Measurements from ENCODE around the gene TEX48.

Gene TEX48

DNA sequence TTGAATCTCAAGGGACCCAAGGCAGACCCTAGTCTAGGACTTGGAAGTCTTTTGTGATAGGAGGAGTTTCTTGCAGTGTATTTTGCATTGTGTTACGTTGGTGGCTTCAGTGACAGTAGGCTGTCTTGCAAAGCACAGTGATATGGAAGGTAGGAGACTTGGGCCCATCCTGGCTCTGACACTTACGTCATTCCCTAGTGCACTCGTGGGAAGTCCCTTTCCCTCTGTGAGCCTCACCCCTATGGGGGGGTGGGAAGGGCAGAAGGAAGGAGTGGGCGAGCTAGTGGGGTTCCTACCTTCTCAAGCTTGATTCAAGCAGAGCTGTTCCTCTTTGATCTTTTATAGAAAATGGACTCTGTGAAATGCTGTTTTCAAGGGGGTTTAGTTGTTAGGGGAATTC, 15.1 kb downstream of the TEX48 start:
- DNase-seq = no peak

DNA sequence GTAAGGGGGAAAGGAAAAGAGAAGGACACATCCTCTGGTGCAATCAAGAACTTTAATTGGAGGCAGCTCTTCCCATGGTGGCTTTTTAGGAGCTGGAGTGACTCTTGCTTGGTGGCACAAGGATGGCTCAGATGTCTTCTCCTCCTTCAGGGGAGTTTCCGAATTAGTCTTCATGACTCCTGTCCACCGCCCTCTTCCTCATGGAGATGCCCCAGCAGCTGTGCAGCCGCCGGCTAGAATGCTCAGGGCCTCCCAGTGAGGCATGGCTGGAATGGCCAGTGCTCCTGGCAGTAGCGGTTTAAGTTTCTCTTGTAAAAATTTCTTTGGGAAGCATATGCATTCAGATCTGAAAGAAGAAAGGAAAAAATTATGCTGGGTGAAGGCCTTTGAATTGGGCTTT, 15.6 kb downstream of the TEX48 start:
- no peak for DNase-seq

DNA sequence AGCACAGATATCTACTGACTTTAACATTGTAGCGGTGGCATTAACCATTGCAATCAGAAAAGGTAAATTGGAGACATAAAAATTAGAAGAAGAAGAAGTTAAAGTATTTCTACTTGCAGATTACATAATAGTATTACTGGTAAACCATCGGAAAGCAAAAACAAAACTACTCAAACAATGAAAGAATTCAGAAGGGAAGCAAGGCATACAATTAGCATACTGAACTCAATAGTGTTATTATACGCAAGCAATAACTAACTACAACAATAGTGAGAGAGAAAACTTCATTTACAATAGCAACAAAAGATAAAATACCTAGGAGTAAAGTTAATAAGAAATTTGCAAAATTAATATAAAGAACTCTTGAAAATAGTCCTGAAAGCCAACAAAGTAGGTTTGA, 17.8 kb downstream of the TEX48 start:
- no peak for DNase-seq

DNA sequence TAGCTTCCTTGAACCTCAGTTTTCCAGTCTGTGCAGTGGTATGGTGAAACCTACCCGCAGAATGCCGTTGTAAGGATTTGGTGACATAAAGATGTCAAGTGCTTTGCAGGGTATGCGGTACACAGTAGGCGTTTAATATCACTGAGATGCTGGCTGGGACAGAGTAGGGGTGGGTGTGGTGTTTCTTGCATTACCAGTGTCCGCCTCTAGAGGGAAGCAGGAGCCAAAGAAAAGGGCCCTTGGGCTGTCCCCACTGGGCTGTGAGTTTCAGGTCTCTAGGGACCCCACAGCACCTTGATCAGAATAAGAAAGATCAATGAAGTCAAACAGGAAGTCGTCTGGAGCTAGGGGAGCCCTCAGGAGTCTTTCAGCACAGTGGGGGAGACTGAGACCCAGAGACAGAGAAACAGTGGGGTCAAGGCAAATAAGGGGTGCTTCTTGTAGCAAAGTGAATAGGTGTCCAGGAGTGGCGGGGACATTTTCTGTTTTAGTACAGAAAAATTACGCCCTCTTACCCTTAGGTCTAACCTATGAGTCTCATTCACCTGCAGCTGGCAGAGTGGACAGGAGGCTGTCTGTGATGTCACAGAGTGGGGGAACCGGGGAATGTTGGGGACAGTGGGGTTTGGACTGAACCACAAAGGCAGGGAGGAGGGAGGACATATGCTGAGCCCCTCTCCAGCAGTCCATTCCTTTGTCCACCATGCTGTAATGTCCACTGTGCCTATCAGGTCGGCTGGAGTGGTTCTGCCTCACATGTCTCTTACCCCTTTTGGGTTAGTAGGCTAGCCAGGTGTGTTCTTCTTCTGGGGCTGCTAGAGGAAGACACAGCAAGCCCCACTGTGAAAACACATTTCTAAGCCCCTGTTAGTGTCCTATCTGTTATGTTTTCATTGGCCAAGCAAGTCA, 19.7 kb downstream of the TEX48 start:
- DNase-seq = peak; percentile 37

DNA sequence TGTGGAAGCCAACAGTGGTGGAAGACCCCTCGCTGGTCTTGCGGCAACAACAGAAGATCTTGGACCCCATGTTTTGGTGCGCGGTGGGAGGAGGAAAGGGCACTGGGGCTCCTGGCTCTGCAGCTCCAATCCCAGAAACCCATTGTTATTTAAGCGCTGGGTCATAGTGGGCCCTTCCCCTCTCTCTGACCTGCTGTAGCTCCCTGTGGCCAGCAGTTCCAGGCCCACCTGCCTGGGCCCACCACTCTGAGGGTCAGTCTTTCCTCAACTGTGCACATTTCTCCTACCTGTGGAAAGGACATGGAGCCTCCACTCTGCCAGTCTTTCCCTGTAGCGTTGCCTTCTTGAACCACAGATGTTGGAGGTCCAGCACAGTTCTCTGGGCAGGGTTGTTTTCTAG, 24.3 kb downstream of the TEX48 start, which contains the start of gene TEX53:
TSS of gene TEX53 (minus strand) at position 101 of the 400 bp plus-strand sequence. CDS start at position 70, 31 bp downstream.
- no peak for DNase-seq

DNA sequence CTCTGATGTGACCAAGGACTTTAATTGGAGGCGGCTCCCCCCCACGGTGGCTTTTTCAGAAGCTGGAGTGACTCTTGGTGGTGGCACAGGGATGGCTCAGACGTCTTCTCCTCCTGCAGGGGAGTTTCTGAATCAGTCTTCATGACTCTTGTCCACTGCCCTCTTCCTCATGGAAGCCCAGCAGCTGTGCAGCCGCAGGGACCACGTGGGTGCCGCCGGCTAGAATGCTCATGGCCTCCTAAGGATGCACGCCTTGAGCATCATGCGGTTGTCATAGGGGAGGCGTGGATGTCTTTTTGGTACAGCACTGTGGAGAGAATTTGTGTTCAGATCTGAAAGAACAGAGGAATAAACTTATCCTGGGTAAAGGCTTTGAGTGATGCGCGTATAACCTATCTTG, 25.7 kb downstream of the TEX48 start:
- no peak for DNase-seq

DNA sequence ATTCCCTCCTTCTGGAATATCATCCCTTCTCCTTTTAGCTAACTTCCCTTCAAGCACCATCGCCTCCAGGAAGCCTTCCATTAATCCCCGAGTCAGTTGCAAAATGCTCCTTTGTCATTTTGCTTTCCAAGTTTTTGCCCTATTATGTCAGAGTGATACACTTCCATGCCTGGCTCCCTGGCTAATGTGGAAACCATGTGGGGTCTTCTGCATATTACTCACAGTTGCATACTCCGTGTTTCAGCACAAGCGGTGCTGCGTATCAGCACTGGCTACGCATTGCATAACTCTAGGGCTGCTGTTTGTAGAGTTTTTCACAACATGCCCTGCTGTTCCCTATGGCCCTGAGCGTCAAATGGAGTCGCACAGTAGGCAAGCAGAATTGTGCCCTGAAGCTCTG, 26.3 kb downstream of the TEX48 start:
- peak; percentile 89 for DNase-seq

DNA sequence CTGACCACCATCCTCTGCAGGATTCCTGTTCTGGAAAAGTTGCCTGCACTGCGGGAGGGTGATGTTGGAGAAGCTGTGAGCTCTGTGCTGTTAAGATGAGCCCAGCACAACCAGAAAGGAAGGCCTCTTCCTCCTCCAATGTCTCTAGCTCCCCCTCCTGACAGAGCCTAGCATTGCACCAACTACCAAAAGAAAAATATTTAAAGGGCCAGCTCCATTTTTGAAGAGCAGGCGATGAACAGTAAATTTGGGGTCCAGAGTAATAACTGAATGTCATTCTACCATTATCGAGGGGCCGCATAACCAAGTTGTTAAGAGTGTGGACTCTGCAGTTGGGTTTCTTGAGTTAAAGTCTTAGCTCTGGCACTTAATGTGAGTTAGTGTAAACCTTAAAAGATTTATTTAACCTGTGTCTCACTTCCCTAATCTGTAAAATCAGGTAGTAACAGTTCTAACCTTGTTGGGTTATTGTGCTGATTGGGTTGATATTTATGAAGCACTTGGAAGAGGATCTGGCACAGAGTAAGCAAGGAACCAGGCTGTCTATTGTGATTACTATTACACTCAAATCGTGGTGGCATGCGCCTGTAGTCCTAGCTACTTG, 28.3 kb downstream of the TEX48 start:
- DNase-seq = peak; percentile 75

DNA sequence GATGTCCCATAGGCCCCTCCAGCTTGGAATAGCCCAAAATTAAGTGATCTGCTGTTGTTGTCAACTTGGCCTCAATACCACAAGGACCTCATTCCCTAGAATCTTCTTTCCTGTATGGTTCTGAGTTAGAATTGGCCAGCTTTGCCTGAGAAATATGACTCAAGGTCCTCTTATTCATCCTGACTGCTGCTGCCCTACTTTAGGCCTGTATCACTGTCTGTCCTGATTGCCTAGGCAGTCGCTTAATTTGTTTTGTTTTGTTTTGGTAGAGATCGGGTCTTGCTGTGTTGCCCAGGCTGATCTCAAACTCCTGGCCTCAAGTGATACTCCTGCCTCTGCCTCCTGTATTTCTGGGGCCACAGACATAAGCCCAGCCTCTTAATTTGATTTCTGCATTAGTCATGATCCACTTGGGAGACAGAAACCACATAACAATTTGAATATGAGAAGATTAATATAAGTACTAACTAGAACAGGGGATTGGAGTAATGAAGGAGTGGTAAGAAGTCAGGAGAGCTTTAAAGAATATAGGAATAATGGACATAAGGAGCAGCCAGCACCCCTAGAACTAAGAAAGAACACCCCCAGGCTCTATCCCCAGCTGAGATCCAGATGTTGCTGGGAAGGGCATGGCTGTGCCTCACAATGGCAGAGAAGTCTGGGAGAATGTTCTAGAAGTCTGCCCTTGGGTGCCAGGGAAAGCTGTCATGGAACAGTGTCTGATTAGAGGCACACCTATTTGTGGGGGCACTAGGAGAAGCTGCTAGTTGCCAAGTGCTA, 29.0 kb downstream of the TEX48 start:
- peak; percentile 36 for DNase-seq

DNA sequence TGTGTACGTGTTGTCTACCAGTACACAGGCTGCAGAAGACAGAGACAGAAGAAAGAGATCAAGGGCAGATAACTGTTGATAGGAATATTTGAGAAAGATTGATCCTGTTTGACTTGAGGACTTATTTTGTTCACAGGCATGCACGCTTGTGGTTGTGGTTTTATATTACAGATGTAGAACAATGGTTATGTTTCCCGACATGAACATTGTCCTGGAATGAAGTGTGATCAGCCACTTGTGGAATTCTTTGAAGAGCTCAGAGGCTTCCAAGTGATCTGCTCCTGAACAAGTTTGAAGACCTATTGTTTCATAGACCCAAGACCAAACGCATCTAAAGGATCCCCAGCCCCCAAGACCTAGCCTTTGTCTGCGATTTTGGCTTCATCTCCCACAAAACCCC, 38.1 kb downstream of the TEX48 start:
- peak; percentile 73 for DNase-seq

DNA sequence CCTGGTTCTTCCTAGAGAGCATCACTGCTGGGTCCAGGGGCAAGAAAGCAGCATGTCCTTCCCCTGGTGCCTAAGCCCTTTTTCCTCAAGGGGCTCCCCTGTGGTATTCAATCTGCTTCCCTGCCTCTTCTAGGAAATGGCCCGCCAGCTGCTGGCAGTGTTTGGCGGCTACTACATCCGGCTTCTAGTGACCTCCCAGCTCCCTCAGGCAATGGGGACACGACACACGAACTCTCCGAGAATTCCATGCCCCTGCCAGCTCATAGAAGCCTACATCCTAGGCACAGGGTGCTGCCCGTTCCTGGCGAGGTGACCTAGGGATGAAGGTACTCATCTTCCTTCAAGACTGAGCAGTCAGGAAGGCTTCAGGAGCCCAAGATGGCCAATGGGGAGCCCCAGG, 39.0 kb downstream of the TEX48 start:
- no peak for DNase-seq

DNA sequence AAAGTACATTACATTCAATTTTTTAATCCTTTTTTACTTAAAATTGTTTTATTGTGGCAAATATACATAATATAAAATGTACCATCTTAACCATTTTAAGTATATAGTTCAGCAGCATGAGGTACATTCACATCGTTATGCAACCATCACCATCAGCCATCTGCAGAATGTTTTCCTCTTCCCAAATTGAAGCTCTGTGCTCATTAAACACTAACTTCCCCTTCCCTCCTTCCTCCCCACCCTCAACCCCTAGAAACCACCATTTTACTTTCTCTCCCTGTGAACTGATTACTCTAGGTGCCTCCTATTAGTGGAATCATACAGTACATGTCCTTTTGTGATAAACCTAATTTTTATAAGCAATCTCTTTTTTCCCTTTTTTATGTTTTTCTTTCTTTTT, 40.0 kb downstream of the TEX48 start:
- no peak for DNase-seq

DNA sequence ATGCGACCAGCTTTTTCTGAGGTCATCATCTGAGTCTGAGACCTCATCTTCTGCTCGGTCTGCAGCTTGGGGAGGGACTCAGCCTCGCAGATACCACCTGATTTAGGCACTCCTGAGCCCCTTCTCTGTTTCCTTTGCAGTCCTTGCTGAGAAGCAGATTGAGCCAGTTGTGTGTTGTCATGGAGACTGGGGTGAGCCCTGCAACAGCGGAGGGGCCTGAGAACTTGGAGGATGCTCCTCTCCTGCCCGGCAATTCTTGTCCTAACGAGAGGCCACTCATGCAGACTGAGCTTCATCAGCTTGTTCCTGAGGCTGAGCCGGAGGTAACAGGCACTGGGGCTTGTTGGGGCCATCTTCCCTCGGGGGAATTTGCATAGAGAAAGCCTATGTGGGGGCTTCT, 43.6 kb downstream of the TEX48 start:
- DNase-seq = no peak

DNA sequence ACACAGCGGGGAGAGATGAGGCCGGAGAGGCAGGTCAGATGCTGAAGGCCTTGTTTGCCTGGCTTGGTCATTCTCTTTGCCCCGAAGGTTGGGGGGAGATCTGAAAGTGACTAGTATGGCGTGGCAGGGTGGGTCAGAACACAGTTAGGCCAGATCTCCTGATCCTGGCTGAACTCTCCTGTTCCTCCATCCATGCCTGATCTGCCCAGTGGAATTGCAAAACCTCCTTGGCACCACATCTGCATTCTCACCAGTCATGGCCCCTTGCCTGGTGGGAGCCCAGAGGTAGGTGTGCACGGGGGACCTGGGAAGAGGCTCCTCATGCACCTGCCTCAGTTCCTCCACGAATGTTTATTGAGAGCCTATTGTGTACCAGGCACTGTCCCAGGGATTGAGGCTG, 47.6 kb downstream of the TEX48 start:
- DNase-seq = no peak

DNA sequence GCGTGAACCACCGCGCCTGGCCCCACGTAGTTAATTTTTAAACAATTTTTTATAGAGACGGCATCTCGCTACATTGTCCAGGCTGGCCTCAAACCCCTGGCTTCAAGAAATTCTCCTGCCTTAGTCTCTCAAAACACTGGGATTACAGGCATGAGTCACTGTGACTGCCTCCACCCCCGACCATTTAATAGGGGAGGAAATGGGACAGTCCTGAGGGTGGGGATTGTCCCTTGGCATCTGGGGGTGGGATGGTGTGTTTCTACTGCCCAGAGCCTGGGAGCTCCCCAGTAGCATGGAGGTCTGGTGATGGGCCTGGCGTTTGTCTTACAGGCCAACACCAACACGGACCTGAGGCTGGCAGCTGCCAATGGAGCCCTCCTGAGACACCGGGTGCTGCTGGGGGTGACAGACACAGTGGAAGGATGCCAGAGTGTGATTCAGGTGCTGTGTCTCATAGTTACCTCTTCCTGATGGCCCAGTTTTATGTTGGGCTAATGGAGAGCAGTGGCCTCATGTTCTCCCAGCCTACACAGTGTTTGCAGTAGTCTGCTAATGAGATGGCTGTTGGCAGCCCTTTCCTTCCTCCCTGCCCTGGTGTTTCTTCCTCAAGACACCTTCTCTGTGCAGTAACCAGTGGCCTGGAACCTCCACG, 48.4 kb downstream of the TEX48 start:
- no peak for DNase-seq

DNA sequence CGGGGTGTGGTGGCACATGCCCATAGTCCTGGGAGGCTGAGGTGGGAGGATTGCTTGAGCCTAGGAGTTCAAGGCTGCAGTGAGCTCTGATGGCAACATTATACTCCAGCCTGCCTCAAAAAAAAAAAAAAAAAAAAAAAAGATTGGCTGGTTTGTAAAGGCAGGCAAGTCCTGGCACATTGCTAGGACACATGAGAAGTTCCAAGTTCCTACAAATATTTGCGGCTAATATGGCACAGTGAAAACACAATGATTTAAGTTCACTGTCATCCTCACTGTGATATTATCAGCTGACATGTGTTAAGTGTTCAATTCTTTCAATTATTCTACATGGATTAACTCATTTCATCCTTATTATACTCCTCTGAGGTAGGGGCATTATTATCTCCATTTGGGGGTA, 50.8 kb downstream of the TEX48 start:
- no peak for DNase-seq

DNA sequence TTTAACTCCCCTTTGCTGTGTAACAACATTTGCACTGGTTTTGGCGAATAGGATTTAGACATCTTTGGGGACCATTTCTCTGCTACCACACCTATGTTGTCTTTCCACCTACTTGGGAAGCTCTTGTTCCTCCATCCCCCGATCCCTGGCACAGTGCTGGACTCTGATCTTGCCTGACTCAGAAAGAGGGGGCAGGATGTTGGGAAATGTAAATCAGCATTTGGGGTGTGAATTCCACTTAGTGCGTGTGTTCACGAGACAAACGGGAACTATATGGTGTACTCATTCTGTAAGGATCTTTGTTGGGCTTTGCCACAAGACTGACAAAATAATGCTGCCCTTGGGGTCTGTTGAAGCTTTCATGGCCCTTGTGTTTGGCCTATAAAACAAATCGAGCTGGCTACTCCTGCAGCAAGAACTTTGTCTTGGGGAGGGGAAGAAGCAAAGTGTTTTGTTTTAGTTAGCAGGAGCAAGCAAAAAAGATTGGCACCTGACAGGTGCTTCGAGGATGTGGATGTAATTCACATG, 52.4 kb downstream of the TEX48 start:
- DNase-seq = no peak

DNA sequence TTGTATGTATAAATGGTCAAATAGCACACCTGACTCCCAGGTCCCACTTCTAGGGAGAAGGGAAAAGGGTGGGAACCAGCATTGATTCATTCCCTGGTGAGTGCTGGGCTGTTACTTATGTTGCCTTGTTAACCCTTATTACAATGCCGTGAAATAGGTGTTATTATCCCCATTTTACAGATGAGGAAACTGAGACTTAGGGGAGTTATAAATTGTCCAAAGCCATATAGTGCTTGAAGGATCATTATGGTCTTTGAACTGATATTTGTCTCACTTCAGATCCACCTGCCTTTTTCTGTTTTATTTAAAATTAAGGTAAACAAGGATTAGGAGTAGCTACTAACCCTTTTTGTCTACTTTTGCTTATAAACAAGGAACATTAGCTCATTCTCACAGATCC, 54.4 kb downstream of the TEX48 start:
- DNase-seq = no peak

DNA sequence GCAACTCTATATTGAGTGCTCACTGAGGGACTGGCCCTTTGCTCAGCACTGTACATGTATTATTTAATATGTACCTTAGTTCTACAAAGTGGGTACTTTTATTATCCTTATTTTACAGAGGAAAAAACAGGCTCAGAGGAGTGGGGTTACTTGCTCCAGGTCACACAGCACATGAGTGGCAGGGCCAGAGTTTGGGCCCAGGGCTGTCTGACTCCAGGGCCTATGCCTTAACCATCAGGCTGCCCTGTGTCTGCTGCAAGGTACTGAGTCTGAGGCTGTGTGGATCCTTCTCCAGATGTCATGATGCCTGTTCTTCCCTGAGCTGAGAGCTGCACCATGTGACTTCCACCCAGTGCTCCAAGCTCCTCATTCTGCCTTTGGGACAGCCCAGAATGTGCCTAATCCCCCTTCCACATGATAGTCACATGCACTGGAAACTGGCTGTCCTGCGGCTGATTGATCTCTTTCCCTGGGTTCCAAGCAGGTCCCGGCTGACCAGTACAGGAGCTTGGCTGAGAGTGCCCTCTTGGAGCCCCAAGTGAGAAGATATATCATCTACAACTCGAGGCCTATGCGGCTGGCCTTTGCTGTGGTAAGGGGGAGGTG, 55.5 kb downstream of the TEX48 start:
- DNase-seq = no peak

DNA sequence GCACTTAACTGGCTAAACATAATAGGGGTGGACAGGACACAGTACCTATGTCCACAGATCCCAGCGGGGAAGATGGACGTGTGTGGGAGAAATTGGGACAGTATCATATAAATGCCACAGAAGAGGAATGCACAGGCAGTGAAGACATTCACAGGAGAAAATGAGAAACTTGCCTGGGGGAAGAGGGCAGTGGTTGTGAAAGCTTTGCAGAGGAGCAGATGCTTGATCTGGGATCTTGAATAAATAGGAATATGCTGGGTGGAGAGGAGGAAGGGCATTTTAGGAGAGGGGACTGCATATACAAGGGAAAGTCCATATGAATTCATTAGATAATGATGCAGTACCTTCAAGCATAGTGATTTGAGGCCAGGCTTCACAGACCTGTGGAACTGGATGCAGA, 57.3 kb downstream of the TEX48 start:
- no peak for DNase-seq

DNA sequence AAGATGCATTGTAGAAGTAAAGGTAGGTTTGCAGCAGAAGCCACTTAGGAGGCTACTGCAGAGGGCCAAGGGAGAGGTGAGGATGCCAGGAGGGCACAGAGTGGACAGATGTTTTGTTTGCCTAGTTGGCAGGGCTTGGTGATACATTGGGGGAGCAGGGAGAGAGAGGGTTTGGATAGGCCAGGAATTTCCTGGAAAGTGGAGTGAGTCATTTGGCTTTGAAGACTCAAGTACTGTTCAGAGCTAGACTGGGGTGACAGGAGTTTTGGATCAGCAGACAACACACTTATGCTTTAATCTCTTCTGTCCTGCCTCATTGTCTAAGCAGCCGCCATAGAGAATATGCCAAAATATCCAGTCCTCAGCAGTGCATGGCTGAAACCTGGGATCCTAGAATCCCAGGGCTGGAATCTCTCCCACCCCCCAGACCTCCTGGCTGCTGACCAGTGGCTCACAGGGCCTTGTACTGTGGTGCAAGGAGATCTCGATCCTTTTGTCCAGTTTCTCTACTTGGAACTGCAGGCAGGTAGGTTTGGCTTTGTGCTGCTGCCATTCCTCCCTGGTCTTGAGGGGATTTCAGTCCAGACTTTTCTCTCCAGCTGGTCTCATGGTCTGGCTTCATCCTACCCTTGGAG, 59.9 kb downstream of the TEX48 start:
- DNase-seq = peak; percentile 82

DNA sequence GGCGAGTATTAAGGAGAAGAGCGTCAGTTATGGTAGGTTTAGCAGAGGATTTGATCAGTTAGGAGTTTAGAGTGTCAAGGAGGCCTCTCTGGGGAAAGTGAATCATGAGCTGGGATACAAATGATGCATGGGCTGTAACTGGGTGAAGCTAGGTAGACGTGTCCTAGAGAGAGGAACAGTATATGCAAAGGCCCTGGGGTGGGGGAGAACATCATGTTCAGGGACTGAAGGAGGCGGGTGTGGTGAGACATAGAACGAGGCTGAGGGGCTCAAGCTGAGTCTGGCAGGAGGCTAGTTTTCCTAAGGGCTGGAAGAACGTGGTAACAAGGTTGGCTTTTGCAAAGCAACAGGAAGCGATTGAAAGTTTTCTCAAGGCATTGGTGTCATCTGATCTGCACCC, 60.4 kb downstream of the TEX48 start:
- no peak for DNase-seq
